Transverse colon (tissue), 4 donors: ENCODE results near the gene SENP5. TPM values are rescaled to one million over a fixed set of nuclear protein-coding genes. Genes with fewer than 3 reads are reported as not detected.

Source experiments
- DNase-seq: peaks from one replicate; pipeline ENCODE4 v3.0.0-alpha.2; 2019
- H3K27ac ChIP-seq, 4 donors: fragments of 200-600 bp; sonication (generic); 2 replicates each; pipeline ENCODE4 v1.5.1; 2016 to 2018; ENCODE audit warnings: inconsistent platforms in 4 of 4
- H3K27me3 ChIP-seq: fragments of 200-600 bp; sonication (generic); 2 replicates; pipeline ENCODE4 v1.5.1; 2017; ENCODE audit warnings: inconsistent platforms
- H3K36me3 ChIP-seq, 4 donors: fragments of 200-600 bp; sonication (generic); 2 replicates each; pipeline ENCODE4 v1.5.1; 2017 to 2019; ENCODE audit warnings: inconsistent platforms in 4 of 4
- H3K4me1 ChIP-seq, 4 donors: fragments of 200-600 bp; sonication (generic); 2 replicates each; pipeline ENCODE4 v1.5.1; 2017 to 2020; ENCODE audit warnings: inconsistent platforms in 4 of 4
- H3K4me3 ChIP-seq, 4 donors: fragments of 200-600 bp; sonication (generic); 1 replicate in 1 of 4; 2 replicates in 3 of 4; pipeline versions ENCODE4 v1.5.1 to v1.6.1; 2017 to 2019; ENCODE audit warnings: inconsistent platforms in 4 of 4
- H3K9me3 ChIP-seq, 2 donors: fragments of 200-600 bp; sonication (generic); 2 replicates each; pipeline ENCODE4 v1.5.1; 2017 to 2019; ENCODE audit warnings: inconsistent platforms in 2 of 2
- EP300 ChIP-seq: sonication (generic); formaldehyde crosslinking; IDR thresholded peaks from one replicate; pipeline ENCODE4 v1.6.1; 2017; ENCODE audit warnings: antibody characterized with exemption, low read depth
- POLR2A ChIP-seq: fragments of 450-650 bp; IDR thresholded peaks from one replicate; pipeline ENCODE4 v1.6.1; 2016; ENCODE audit warnings: antibody characterized with exemption, mild to moderate bottlenecking, moderate library complexity
- POLR2AphosphoS5 ChIP-seq, 3 donors: sonication (generic); formaldehyde crosslinking; IDR thresholded peaks; one replicate each; pipeline ENCODE4 v1.6.1; 2016; ENCODE audit warnings: antibody characterized with exemption in 3 of 3
- WGBS, 2 donors: methylation state at CpG; one replicate each; pipeline ENCODE4 v1.1.5; 2018; ENCODE audit warnings: low coverage in 1 of 2; 5-methylcytosine and 5-hydroxymethylcytosine counted together
- in situ Hi-C, 4 donors: fragments of 200-750 bp; cut with MboI; loops; one replicate each; pipeline versions ENCODE4 v1.15.0 to v1.15.1; 2017; ENCODE audit warnings: low sequenced_read_pairs in 3 of 4, low pct_ligation_motif_present in 1 of 4, low pct_unique_long_range_greater_than_20kb in 1 of 4
- intact Hi-C: fragments of 100-400 bp; cut with DNase I; formaldehyde crosslinking; loops from one replicate; pipeline ENCODE4 v1.15.1; 2023; ENCODE audit warnings: low total_unique reads
- total RNA-seq, 4 donors: library from RNA; depleted of rRNA; stranded (reverse); fragments of >200 nt; gene quantifications; one replicate each; pipeline ENCODE4 v1.1.0, GENCODE V29; 2016
- TF ChIP-seq, protein P1 (sequence below), 5 experiments: fragments of 200-600 bp in 3 of 5; fragments of 450-650 bp in 2 of 5; sonication (generic) in 3 of 5; IDR thresholded peaks; 1 replicate in 2 of 5; 2 replicates in 3 of 5; pipeline ENCODE4 v1.5.1; 2016 to 2017; ENCODE audit warnings: antibody characterized with exemption in 5 of 5, inconsistent platforms in 3 of 5, mild to moderate bottlenecking in 2 of 5, moderate library complexity in 1 of 5

The SENP5 gene
- total RNA-seq, 4 donors from 2014 or later: 33.3 to 52.1 (median 48.0) TPM

DNA sequence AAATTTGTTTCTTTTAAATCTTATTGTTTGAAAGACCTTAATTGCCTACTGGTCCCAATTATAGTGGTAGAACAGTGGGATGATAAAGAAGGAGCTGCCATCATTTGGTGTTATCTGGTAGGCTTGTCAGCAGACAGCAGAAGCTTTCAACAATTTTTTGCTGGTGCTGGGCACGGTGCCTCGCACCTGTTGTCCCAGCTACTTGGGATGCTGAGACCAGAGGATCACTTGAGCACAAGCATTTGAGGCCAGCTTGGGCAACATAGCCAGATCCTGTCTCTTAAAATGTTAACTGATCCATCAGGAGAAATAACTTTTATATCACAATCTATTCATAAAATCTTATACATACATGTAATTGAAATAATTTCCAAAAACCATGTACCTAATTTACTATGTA, 36.0 kb downstream of the SENP5 start:
- in situ Hi-C loops: no loop called here
- H3K9me3 ChIP-seq: no peaks in the 10 kb centered on the region
- no peak for DNase-seq
- 98% methylated on average over 2 of the region's 2 CpGs; no CpG with 5 or more reads in 1 of the 2 donors for WGBS, 2 donors
- H3K4me1 ChIP-seq: no peaks in the 10 kb centered on the region
- no peak overlapping the region for H3K27ac ChIP-seq
- peaks cover 0 to 54% (median 28%) of the 10 kb centered on the region in 4 donors for H3K36me3 ChIP-seq
- no peak overlapping the region for H3K4me3 ChIP-seq
- no peaks in the 10 kb centered on the region for H3K27me3 ChIP-seq
- TF ChIP-seq EP300: no peak
- no peak for TF ChIP-seq POLR2AphosphoS5 (IDR thresholded peaks at IDR 0.05)
- TF ChIP-seq POLR2A: no peak
- TF ChIP-seq, protein P1, sequence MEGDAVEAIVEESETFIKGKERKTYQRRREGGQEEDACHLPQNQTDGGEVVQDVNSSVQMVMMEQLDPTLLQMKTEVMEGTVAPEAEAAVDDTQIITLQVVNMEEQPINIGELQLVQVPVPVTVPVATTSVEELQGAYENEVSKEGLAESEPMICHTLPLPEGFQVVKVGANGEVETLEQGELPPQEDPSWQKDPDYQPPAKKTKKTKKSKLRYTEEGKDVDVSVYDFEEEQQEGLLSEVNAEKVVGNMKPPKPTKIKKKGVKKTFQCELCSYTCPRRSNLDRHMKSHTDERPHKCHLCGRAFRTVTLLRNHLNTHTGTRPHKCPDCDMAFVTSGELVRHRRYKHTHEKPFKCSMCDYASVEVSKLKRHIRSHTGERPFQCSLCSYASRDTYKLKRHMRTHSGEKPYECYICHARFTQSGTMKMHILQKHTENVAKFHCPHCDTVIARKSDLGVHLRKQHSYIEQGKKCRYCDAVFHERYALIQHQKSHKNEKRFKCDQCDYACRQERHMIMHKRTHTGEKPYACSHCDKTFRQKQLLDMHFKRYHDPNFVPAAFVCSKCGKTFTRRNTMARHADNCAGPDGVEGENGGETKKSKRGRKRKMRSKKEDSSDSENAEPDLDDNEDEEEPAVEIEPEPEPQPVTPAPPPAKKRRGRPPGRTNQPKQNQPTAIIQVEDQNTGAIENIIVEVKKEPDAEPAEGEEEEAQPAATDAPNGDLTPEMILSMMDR (IDR thresholded peaks at IDR 0.05): no peak
- intact Hi-C loops: no loop called here

DNA sequence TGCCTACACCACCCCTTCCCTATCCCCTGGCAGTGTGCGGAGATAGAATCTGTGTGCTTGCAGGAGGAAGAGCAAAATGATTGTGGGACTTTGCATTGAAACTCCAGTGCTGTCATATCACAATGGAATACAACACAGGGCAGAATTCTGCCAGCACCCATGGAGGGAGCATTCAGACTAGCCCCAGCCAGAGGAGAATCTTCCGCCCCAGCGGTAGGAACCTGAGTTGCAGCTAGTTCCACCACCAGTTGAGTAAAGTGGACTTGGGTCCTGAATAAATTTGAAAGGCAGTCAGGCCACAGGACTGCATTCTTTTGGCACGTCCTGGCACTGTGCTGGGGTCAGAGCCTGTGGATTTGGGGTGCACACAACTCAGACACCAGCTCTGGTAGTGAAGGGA, 47.1 kb downstream of the SENP5 start:
- Histone ChIP-seq H3K27ac (no peak overlapping the region), H3K4me3 (no peak overlapping the region), H3K4me1 (no peaks in the 10 kb centered on the region), H3K36me3 (peaks cover 0 to 5% (median 0%) of the 10 kb centered on the region in 4 donors), H3K9me3 (no peaks in the 10 kb centered on the region), H3K27me3 (no peaks in the 10 kb centered on the region)
- intact Hi-C loops (no loop called here), in situ Hi-C loops (no loop called here)
- TF ChIP-seq POLR2A: no peak
- TF ChIP-seq, protein P1 (IDR thresholded peaks at IDR 0.05): no peak
- no peak for TF ChIP-seq POLR2AphosphoS5 (IDR thresholded peaks at IDR 0.05)
- no peak for TF ChIP-seq EP300
- DNase-seq: no peak
- 60 to 99% methylated on average over 1 to 4 of the region's 4 CpGs for WGBS, 2 donors

DNA sequence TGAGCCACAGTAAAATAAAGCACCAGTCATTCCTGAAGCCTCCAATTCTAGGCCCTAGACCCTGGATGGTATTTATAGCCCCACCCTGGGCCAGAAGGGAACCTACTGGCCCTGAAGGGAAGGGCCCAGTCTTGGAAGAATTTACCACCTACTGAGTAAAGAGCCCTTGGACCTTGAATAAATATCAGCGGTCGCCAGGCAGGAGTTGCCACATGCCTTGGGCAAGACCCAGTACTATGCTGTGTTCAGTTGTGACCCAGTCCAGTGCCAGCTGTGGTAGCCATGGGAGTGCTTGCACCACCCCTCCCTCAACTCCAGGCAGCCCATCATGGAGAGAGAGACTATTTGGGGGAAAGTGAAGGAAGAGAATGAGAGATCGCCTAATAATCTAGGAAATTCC, 47.7 kb downstream of the SENP5 start:
- no peaks in the 10 kb centered on the region for H3K4me1 ChIP-seq
- H3K9me3 ChIP-seq: no peaks in the 10 kb centered on the region
- in situ Hi-C loops: no loop called here
- TF ChIP-seq EP300: no peak
- TF ChIP-seq, protein P1 (IDR thresholded peaks at IDR 0.05): no peak
- WGBS, 2 donors: 98% methylated on average over 3 of the region's 3 CpGs; no CpG with 5 or more reads in 1 of the 2 donors
- no peak overlapping the region for H3K4me3 ChIP-seq
- intact Hi-C loops: no loop called here
- no peak for DNase-seq
- H3K36me3 ChIP-seq: peaks cover 0 to 5% (median 0%) of the 10 kb centered on the region in 4 donors
- no peaks in the 10 kb centered on the region for H3K27me3 ChIP-seq
- no peak overlapping the region for H3K27ac ChIP-seq

DNA sequence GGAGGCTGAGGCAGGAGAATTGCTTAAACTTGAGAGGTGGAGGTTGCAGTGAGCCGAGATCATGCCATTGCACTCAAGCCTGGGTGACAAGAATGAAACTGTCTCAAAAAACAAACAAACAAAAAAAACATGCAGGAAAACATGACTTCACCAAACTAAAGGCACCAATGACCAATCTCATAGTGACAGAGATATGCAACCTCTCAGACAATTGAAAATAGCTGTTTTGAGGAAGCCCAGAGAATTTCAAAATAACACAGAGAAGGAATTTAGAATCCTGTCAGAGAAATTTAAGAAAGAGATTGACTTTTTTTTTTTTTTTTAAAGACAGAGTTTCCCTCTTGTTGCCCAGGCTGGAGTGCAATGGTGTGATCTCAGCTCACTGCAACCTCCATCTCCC, 48.5 kb downstream of the SENP5 start:
- Histone ChIP-seq H3K27me3 (no peaks in the 10 kb centered on the region), H3K4me1 (no peaks in the 10 kb centered on the region), H3K9me3 (no peaks in the 10 kb centered on the region), H3K4me3 (no peak overlapping the region), H3K36me3 (peaks cover 0 to 6% (median 0%) of the 10 kb centered on the region in 4 donors), H3K27ac (no peak overlapping the region)
- no peak for DNase-seq
- TF ChIP-seq POLR2AphosphoS5 (IDR thresholded peaks at IDR 0.05): no peak
- TF ChIP-seq POLR2A: no peak
- no peak for TF ChIP-seq EP300
- TF ChIP-seq, protein P1 (IDR thresholded peaks at IDR 0.05): no peak
- intact Hi-C loops (no loop called here), in situ Hi-C loops (no loop called here)
- 100% methylated on average over 1 of the region's 1 CpG for WGBS, 2 donors
